Memory B cell (primary cell): ENCODE results near the gene FGFR3.

Experiments used
- ATAC-seq: fragments of 150-1000 bp; cut with Tn5 transposase; 2 replicates; pipeline ENCODE4 v1.10.0; 2021; ENCODE audit warnings: low read depth, mild to moderate bottlenecking, moderate library complexity
- DNase-seq, 2 donors: peaks; one replicate each; pipeline ENCODE4 v3.0.0; 2022; ENCODE audit warnings: low spot score in 2 of 2
- H3K27ac Mint-ChIP-seq: one replicate; pipeline ENCODE4 v1.8.0; 2022; ENCODE audit warnings: mild to moderate bottlenecking, moderate library complexity, mixed read lengths
- H3K27me3 Mint-ChIP-seq: one replicate; pipeline ENCODE4 v1.8.0; 2022; ENCODE audit warnings: mixed read lengths
- H3K36me3 Mint-ChIP-seq: one replicate; pipeline ENCODE4 v1.8.0; 2022; ENCODE audit warnings: mild to moderate bottlenecking, mixed read lengths
- H3K4me1 Mint-ChIP-seq: one replicate; pipeline ENCODE4 v1.8.0; 2022; ENCODE audit warnings: mixed read lengths
- H3K4me3 Mint-ChIP-seq: one replicate; pipeline ENCODE4 v1.8.0; 2022; ENCODE audit warnings: mild to moderate bottlenecking, moderate library complexity, mixed read lengths
- H3K9me3 Mint-ChIP-seq: one replicate; pipeline ENCODE4 v1.8.0; 2022; ENCODE audit warnings: mixed read lengths

The FGFR3 gene

DNA sequence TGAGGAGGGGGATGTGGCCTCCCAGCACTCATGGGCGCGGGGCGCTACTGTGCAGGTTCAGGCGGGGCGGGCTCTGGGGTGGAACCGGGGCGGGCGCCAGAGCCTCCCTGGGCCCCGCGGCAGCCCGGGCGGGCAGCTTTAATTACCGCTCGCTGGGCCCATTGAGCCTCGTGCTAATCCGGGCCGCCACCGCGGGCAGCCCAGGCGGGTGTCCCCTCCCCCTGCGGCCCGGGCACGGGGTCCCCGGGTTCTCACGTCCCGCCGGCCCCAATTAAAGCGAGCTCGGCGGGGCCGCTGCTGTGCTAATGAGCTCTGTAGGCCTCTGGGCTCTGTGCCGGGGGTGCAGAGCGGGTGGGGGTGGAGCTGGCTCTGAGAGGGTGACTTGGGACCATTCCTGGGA, 22.8 kb upstream of the FGFR3 start:
- Mint-ChIP-seq H3K27me3 (peaks cover 16% of the 10 kb centered on the region), H3K4me3 (no peak overlapping the region), H3K4me1 (peaks cover 9% of the 10 kb centered on the region), H3K27ac (no peak overlapping the region), H3K36me3 (no peaks in the 10 kb centered on the region), H3K9me3 (no peaks in the 10 kb centered on the region)
- DNase-seq (no peak), ATAC-seq (no peak)

DNA sequence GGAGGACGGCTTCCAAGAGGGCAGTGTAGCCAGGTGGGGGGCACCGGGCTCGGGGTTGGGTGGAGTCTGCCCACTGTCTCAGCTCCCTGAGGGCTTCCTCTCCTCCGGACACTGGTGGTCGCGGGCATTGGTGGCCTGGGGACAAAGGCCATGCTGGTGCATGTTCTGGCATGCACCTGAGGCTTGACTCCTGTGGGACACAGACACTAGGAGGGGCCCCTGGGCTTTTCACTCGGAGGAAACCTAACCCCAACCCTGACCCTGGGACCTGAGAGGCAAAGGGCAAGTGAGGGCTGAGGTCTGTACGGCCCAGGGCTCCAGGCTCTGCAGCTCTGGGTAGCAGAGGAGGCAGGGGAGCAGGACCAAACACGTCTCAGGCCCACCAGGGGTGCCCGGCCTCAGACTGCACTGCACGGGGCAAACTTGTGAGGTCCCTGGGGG, 22.3 kb upstream of the FGFR3 start:
- H3K36me3 Mint-ChIP-seq, result no peaks in the 10 kb centered on the region
- no peak overlapping the region for H3K4me3 Mint-ChIP-seq
- ATAC-seq (no peak), DNase-seq (no peak)
- H3K4me1 Mint-ChIP-seq, result peaks cover 7% of the 10 kb centered on the region
- H3K9me3 Mint-ChIP-seq, result no peaks in the 10 kb centered on the region
- peaks cover 18% of the 10 kb centered on the region for H3K27me3 Mint-ChIP-seq
- no peak overlapping the region for H3K27ac Mint-ChIP-seq

DNA sequence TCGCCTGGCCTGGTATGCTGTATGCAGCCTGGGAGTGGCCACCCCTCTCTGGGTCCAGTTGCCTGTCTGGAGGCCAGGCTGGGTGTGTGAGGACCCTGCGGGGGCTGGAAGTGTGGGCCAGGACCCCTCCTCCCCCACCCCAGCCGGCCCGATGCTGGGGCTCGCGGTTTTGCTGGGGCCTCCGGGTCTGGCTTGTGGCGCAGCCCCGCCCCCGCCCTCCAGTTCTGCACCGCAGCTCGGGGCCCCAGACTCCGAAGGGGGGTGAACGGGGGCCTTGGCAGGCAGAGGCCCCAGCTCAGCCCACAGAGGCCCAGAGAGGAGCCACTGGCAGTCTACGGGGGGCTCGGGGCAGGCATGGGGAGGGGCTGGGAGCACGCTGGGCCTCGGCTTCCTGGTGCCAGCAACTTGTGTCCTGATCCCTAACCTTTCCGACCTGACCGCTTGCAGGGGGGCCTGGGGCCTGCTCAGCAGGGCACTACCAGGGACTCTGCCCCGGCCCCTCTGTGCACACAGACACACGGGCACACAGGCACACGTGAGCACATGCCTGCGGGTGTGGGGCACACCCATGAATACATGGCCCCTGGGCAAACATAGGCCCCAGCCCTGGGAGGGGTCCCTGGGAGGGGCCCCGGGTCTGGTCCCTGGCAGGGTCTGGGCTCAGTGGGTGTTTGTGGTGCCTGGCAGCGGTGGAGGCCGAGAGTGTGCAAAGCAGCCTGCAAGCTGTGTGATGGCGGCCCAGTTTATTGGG, 21.4 kb upstream of the FGFR3 start:
- Mint-ChIP-seq H3K4me3 (no peak overlapping the region), H3K27me3 (peaks cover 18% of the 10 kb centered on the region), H3K36me3 (no peaks in the 10 kb centered on the region), H3K4me1 (peaks cover 10% of the 10 kb centered on the region), H3K27ac (no peak overlapping the region), H3K9me3 (no peaks in the 10 kb centered on the region)
- ATAC-seq, result no peak
- DNase-seq, result no peak

DNA sequence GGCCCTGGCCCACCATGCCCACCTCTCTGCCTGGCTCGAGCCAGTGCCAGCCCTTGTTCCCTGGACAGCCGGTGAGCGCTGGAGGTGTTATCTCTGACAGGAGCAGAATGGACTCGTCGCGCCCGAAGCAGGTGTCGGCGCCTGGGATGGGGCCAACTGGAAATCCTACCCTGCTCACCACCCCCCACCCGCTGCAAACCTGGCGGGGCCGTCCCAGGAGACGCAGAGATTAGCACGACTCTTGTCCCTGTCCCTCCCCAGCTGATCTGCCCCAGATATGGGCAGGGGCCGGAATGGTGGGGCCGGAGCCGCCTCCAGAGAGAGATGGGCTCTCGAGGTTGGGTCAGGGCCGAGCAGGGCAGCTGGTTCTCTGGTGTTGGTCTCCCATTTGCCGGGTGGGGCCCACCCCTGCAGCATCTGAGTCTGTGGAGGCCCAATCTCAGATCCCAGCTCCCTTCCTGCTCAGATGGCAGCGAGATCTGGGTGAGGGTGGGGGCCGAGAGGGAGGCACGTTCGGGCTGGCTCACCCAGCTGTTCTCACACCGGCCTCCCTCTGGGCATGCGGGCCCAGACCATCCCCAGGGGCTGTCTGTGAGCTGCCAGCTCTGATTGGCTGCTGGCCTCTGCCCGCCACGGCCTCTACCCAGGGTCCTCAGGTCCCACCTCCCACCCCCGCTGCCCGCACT, 20.1 kb upstream of the FGFR3 start:
- ATAC-seq, result no peak
- Mint-ChIP-seq H3K4me1 (peaks cover 8% of the 10 kb centered on the region), H3K4me3 (no peak overlapping the region), H3K9me3 (no peaks in the 10 kb centered on the region), H3K27me3 (peaks cover 16% of the 10 kb centered on the region), H3K36me3 (no peaks in the 10 kb centered on the region), H3K27ac (no peak overlapping the region)
- no peak for DNase-seq

DNA sequence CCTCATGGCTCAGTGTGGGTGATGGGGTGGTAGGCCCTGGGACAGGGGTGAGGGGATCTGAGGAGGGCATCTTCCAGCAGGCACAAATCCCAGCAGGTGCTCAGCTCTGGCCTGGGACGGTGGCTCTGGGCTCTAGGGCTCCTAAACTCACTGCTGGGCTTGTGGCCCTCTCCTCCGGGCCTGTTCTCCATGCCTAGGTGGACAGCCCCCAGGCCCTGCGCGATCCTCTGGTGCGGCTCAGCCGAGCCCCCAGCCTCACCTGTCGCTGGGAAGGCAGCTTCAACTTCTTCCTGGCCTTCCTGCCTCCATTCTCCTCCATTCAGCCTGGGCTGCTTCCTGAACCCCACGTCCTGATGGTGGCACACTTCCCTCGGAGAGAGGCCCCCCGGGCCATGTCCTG, 19.3 kb upstream of the FGFR3 start:
- DNase-seq, result no peak
- peaks cover 14% of the 10 kb centered on the region for H3K27me3 Mint-ChIP-seq
- no peak overlapping the region for H3K27ac Mint-ChIP-seq
- no peaks in the 10 kb centered on the region for H3K36me3 Mint-ChIP-seq
- H3K9me3 Mint-ChIP-seq, result no peaks in the 10 kb centered on the region
- no peak for ATAC-seq
- H3K4me3 Mint-ChIP-seq, result no peak overlapping the region
- H3K4me1 Mint-ChIP-seq, result peaks cover 5% of the 10 kb centered on the region

DNA sequence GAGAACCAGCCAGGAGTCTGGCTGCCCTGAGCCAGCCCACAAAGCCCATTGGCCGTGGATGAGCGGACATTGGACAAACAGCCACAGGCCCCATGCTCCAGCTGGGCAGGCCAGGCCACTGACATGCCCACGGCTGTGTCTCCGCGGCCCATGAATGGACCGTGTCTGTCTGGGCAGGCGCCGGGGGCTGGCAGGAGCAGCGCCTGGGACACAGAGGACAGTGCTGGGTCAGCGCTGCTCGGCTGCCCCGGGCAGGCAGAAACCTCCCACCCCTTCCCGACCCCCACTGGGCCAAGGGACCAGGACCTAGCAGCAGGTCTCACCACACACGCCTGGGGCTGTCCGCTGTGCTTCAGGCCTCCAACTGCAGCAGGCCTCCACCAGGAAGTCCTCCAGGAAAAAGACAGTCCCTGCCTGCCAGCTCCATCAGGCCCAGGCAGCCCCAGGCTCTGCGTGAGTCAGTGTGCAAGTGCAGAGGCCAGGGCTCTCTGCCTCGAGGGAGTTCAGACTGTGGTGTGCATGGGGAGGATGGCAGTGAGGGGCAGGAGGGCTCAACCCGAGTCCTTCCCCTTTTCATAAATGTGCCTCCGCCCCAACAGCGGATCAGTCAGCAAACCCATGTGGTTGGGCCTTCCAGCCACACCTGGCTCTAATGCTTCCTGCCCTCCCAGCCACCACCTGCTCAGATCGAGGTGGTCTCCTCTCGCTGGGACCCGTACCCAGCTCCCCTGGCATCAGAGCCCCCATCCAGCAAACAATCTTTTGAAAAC, 17.2 kb upstream of the FGFR3 start:
- H3K9me3 Mint-ChIP-seq, result no peaks in the 10 kb centered on the region
- H3K27me3 Mint-ChIP-seq, result peaks cover 14% of the 10 kb centered on the region
- H3K4me3 Mint-ChIP-seq, result no peak overlapping the region
- H3K27ac Mint-ChIP-seq, result no peak overlapping the region
- ATAC-seq (peak; percentile 87), DNase-seq (no peak)
- H3K4me1 Mint-ChIP-seq, result peaks cover 5% of the 10 kb centered on the region
- H3K36me3 Mint-ChIP-seq, result no peaks in the 10 kb centered on the region

DNA sequence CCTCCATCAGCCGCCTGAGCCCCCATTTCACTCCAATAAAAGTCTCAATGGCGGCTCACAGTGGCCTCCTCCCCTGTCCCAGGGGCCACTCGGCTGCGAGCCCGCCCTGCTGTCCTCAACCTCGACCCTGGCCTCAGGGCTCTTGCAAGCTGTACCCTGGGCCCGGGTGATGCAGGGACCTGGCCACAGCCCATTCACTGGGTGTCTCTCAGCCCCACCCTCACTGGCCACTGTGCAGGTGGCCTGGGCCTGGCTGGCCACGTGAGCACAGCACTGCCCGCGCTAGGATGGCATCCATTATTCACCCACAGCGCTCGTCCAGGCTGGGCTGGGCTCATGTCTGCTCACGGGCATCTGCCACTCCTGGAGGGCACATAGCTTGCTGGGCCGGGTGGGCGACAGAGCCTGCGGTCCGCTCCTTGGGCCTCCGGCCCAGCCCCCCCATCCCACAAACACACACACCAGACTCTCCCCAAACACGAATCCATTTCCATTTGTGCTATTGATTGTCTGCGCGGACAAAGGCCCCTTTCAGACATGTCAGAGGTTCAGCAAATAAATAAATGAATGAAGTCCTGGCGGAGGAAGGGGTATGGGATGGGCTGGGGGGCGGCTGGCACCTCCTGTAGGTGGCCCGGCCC, 16.5 kb upstream of the FGFR3 start:
- peaks cover 5% of the 10 kb centered on the region for H3K4me1 Mint-ChIP-seq
- no peak overlapping the region for H3K27ac Mint-ChIP-seq
- H3K9me3 Mint-ChIP-seq, result no peaks in the 10 kb centered on the region
- no peak for DNase-seq
- ATAC-seq, result no peak
- H3K36me3 Mint-ChIP-seq, result no peaks in the 10 kb centered on the region
- H3K27me3 Mint-ChIP-seq, result peaks cover 14% of the 10 kb centered on the region
- no peak overlapping the region for H3K4me3 Mint-ChIP-seq

DNA sequence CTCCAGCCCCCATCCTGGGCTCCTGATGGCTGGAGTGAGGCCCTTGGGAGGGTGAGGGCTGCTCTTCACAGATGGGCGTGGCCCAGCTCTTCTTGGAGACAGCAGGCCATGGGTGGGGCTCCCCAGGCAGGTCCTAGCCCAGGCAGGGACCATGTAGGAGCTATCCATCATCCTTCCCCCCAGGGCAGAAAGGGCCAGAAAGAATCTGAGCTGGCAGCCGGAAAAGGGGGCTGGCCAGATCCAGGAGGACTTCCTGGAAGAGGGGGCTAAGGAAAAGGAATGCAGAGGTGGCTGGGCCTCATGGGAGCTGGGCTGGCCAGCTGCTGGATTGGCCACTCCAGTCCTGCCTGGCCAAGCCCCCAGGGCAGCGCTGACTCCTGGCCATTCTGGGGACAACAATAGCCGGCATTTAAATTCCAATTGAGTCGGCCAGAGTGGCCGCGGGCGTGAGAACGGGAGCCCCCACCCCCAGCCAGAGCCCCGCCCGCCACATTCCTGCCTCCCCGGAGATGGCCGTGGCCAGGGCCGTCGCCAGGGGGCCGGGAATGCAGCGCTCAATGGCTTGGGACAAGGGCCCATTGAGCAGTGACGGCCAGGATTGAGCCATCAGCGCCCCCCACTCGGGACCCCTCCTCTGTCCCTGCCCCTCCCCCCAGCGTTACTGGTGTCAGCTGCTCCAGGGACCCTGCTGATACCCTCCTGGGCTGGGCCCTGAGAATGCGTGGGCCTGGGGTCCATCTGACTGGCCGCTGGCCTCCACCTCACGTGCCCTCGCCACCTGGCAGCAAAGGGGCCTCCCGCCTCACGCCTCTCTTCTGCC, 15.1 kb upstream of the FGFR3 start:
- H3K4me1 Mint-ChIP-seq, result peaks cover 5% of the 10 kb centered on the region
- no peak for ATAC-seq
- H3K27ac Mint-ChIP-seq, result no peak overlapping the region
- no peaks in the 10 kb centered on the region for H3K36me3 Mint-ChIP-seq
- no peak for DNase-seq
- no peak overlapping the region for H3K4me3 Mint-ChIP-seq
- no peaks in the 10 kb centered on the region for H3K9me3 Mint-ChIP-seq
- H3K27me3 Mint-ChIP-seq, result peaks cover 12% of the 10 kb centered on the region

DNA sequence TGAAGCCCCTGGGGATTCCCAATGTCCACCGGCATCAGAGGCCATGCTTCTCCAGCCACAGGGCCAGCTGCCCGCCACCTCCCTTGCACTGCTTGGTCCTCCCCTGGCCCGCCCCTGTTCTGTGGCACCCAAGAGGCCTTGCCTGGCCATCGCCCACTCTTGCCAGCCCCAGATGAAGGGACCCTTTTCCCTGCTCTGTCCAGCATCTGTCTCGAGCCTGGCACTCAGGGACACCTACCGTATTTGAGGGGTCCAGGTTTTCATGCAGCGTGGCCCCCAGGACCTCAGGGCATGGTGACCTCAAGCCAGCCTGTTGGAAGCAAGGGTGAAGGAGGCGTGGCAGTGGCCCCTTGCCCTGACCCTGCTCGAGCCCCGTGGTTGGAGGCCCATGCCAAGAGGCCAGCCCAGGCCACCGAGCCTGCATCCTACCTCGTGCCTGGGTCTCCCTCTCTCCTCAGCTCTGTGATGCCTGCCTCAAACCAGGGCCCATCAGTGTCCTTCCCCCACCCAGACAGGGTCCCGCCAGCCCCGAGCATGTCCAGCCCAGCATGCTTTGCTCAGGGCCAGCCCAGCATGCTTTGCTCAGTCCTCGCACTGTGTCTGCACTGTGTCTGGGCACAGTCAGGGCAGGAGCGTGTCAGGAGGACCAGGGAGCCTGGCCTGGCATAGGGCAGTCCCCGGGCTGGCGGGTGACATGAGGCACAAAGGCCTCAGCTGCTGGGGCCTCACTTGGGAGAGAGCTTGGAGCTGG, 14.3 kb upstream of the FGFR3 start:
- ATAC-seq, result no peak
- no peaks in the 10 kb centered on the region for H3K9me3 Mint-ChIP-seq
- H3K36me3 Mint-ChIP-seq, result no peaks in the 10 kb centered on the region
- H3K4me3 Mint-ChIP-seq, result no peak overlapping the region
- H3K4me1 Mint-ChIP-seq, result peaks cover 5% of the 10 kb centered on the region
- DNase-seq, result no peak
- no peak overlapping the region for H3K27ac Mint-ChIP-seq
- peaks cover 11% of the 10 kb centered on the region for H3K27me3 Mint-ChIP-seq

DNA sequence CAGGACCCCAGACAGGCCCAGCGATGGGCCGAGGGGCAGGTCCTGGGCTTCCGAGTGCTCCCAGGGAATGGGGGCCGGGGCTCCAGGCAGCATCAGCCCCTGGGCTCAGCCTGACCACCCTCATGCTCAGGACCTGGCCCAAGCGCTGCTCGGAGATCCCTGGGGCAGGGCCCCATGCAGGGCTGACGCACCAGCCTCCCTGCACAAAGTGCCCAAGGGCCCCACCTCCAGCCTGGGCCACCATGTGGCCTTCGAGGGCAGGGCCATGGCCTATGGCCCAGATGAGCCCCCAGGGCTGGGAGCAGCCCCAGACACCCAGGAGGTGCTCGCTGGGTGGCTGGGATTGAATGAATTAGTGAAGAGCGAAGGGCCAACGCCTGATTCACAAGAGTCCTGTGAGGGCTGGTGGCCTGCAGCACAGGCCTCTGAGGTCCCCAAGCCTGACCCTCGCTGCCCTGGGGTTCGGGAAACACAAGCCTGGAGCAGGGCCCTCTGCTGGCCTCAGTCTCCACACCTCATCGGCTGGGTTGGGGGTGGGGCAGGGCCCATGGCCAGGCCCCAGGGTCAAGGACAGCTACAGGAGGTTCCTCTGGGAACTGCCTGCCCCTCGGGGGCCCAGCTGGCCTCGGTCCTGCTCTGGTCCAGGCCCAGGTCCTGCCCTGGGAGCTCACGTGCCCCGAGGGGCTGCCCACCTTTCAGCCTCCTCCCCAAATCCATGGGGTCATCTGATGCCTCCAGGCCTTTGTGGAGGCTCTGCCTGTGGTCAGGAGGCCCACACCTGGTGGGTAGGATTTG, 13.3 kb upstream of the FGFR3 start:
- no peak overlapping the region for H3K4me3 Mint-ChIP-seq
- peaks cover 5% of the 10 kb centered on the region for H3K4me1 Mint-ChIP-seq
- no peaks in the 10 kb centered on the region for H3K9me3 Mint-ChIP-seq
- H3K36me3 Mint-ChIP-seq, result no peaks in the 10 kb centered on the region
- no peak for ATAC-seq
- DNase-seq, result no peak
- peaks cover 6% of the 10 kb centered on the region for H3K27me3 Mint-ChIP-seq
- no peak overlapping the region for H3K27ac Mint-ChIP-seq

DNA sequence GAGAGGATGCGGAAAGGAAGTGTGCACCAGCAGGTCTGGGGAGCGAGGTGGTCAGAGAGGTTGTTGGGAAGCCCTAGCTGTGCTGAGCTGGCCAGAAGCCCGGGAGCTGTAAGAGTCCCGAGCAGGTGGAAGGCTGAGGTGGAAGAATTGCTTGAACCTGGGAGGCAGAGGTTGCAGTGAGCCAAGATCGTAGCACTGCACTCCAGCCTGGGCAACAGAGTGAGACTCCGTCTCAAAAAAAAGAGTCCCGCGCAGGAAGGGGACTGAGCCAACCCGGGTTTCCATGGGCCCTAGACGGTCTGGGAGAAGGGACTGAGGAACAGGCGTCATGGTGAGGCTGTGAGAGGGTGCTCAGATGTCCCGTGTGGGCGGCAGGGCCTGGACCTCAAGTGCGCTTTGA, 12.7 kb upstream of the FGFR3 start:
- ATAC-seq, result no peak
- Mint-ChIP-seq H3K36me3 (no peaks in the 10 kb centered on the region), H3K4me1 (peaks cover 5% of the 10 kb centered on the region), H3K27ac (no peak overlapping the region), H3K27me3 (peaks cover 5% of the 10 kb centered on the region), H3K9me3 (no peaks in the 10 kb centered on the region), H3K4me3 (no peak overlapping the region)
- no peak for DNase-seq

DNA sequence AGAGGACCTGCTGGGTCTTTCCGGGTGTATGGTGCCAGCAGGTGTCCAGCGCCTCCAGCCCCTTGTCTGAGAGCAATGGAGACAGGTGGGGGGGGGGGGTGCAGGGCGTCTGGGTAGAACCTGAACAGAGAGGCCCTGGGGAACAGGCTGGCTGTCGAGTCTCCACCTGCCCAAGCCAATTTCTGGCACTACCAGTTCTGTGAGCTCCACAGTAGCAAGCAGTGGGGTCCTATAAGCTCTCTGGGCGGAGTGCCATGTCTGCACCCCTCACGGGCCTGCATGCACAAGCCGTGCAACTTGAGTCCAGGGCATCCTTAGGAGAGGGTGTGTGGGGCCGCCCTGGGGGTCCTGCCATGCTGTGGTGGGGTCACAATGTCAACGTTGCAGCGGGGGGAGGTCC, 10.1 kb upstream of the FGFR3 start:
- Mint-ChIP-seq H3K4me1 (no peaks in the 10 kb centered on the region), H3K27ac (no peak overlapping the region), H3K4me3 (no peak overlapping the region), H3K27me3 (peaks cover 3% of the 10 kb centered on the region), H3K9me3 (no peaks in the 10 kb centered on the region), H3K36me3 (no peaks in the 10 kb centered on the region)
- ATAC-seq (no peak), DNase-seq (no peak)
